ENCODE measurements around the gene SERPINB2.
"Not testable (repeated sequence)": the region's sequence is repeated elsewhere in the genome, so short reads cannot be mapped to it uniquely, and the experiment has no call there.

Gene SERPINB2

DNA sequence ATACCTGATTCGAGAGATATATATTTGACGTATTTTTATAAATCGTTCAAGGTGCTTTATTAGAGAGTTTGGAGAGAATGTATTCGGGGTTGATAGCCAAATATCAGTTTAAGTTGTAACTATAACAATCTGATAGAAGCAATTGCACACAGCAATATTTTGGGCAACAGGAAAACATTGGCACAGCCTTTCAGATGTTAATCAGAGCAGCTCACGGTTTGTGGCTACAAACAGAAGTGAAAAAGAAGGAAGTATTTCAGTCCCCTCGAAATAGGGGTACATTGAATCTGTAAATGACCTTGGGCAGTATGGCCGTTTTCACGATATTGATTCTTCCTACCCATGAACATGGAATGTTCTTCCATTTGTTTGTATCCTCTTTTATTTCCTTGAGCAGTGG lies 40.8 kb downstream of the SERPINB2 start:
- no peak overlapping the region for H3K9ac ChIP-seq (ENCODE audit: low read length)
- no peak overlapping the region for H3K18ac ChIP-seq (ENCODE audit: low read length)
- no peak overlapping the region for H4K91ac ChIP-seq (ENCODE audit: low read depth, low read length)
- H2AK5ac ChIP-seq (ENCODE audit: low read length), result no peak overlapping the region
- no peak overlapping the region for H3K4me2 ChIP-seq (ENCODE audit: low read length)
- no peak overlapping the region for H4K12ac ChIP-seq (ENCODE audit: low read depth, low read length)
- no peaks in the 10 kb centered on the region for H3K9me3 ChIP-seq (ENCODE audit: insufficient read depth, low read depth, low read length)
- H4K8ac ChIP-seq (ENCODE audit: low read depth, low read length), result no peak overlapping the region
- no peak overlapping the region for H2BK5ac ChIP-seq (ENCODE audit: low read depth, low read length, poor library complexity)
- no peaks in the 10 kb centered on the region for H3K79me1 ChIP-seq (ENCODE audit: low read length)
- H3K23ac ChIP-seq (ENCODE audit: low read length), result no peak overlapping the region
- no peak for DNase-seq
- no peak overlapping the region for H2AFZ ChIP-seq (ENCODE audit: insufficient read depth, low read length, poor library complexity)
- no peak overlapping the region for H2BK120ac ChIP-seq (ENCODE audit: insufficient read depth, low read length, poor library complexity)
- H3K14ac ChIP-seq (ENCODE audit: low read length), result no peak overlapping the region
- no peak overlapping the region for H3K4ac ChIP-seq (ENCODE audit: low read depth, low read length)
- no peaks in the 10 kb centered on the region for H3K36me3 ChIP-seq (ENCODE audit: control insufficient read depth in 1 of 2, insufficient read depth in 2 of 2, low read length in 2 of 2)
- 100% methylated on average over 2 of the region's 8 CpGs for WGBS (ENCODE audit: extremely low coverage, insufficient coverage, insufficient read length)
- H3K4me3 ChIP-seq (ENCODE audit: low read depth, low read length), result no peak overlapping the region
- H3K27me3 ChIP-seq (ENCODE audit: insufficient read depth, low read length), result no peaks in the 10 kb centered on the region
- H2BK12ac ChIP-seq (ENCODE audit: low read length), result no peak overlapping the region
- no peak overlapping the region for H3K27ac ChIP-seq (ENCODE audit: low read depth, low read length)
- H3K79me2 ChIP-seq (ENCODE audit: control insufficient read depth, insufficient read depth, low read length, poor library complexity), result no peaks in the 10 kb centered on the region
- no peaks in the 10 kb centered on the region for H3K4me1 ChIP-seq (ENCODE audit: control insufficient read depth in 1 of 2, insufficient read depth in 2 of 2, low read length in 2 of 2)

DNA sequence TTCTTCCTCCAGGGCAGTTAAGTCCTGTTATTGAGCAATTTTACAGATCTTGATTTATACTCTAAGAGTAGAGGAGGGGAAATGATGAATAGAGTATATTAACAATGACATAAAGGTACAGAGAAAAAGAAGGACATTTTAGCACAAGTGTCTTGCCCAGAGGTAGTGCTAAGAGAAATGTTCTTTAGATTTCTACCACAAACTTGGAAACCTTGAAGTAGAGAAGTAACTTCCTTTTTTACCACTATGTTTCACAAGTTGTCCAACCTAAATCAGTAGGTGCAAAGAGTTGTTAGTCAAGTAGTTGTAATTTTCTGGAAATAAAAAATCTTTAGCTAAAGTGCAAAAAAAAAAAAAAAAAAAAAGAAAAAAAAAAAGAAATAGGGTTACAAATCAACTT lies 41.9 kb downstream of the SERPINB2 start:
- not testable (repeated sequence) for H4K12ac ChIP-seq (ENCODE audit: low read depth, low read length); H3K4me1 ChIP-seq (ENCODE audit: control insufficient read depth in 1 of 2, insufficient read depth in 2 of 2, low read length in 2 of 2); H4K8ac ChIP-seq (ENCODE audit: low read depth, low read length); H3K27me3 ChIP-seq (ENCODE audit: insufficient read depth, low read length); DNase-seq; H3K79me1 ChIP-seq (ENCODE audit: low read length); H3K9me3 ChIP-seq (ENCODE audit: insufficient read depth, low read depth, low read length); H4K91ac ChIP-seq (ENCODE audit: low read depth, low read length); H3K4ac ChIP-seq (ENCODE audit: low read depth, low read length); H3K18ac ChIP-seq (ENCODE audit: low read length); H3K23ac ChIP-seq (ENCODE audit: low read length); H3K14ac ChIP-seq (ENCODE audit: low read length); H3K36me3 ChIP-seq (ENCODE audit: control insufficient read depth in 1 of 2, insufficient read depth in 2 of 2, low read length in 2 of 2); H2BK120ac ChIP-seq (ENCODE audit: insufficient read depth, low read length, poor library complexity); H3K79me2 ChIP-seq (ENCODE audit: control insufficient read depth, insufficient read depth, low read length, poor library complexity); H2AK5ac ChIP-seq (ENCODE audit: low read length); H2BK12ac ChIP-seq (ENCODE audit: low read length); H2AFZ ChIP-seq (ENCODE audit: insufficient read depth, low read length, poor library complexity); H2BK5ac ChIP-seq (ENCODE audit: low read depth, low read length, poor library complexity); H3K9ac ChIP-seq (ENCODE audit: low read length); H3K4me3 ChIP-seq (ENCODE audit: low read depth, low read length); H3K4me2 ChIP-seq (ENCODE audit: low read length); H3K27ac ChIP-seq (ENCODE audit: low read depth, low read length)

DNA sequence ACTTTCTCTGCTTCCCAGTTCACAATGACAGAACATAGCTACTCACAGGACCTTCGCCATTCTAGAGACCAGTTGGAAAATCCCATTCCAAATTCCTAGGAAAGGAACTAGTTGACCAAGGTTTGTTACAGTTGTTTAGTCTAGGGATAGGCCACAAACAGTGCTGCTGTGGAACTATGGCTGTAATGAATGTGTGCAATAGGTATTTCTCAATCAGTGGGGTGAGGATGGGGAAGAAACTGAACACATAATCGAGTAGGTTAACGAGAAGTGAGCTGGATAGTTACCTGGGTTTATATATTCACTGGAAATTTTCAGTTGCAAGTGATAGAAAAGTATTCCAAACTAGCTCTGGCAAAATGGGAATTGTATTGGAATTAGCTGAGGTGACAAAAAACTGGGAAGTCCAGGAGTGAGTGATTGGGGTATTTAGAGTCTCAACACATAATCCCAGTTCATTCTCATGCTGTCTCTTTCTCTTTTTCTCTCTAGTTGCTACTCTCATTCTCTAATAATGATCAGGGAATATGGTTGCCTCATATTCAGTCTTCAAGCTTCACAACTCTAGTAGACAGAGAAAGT lies 43.4 kb downstream of the SERPINB2 start:
- Histone ChIP-seq H3K27me3 (ENCODE audit: insufficient read depth, low read length) (no peaks in the 10 kb centered on the region), H3K4me1 (ENCODE audit: control insufficient read depth in 1 of 2, insufficient read depth in 2 of 2, low read length in 2 of 2) (no peaks in the 10 kb centered on the region), H4K8ac (ENCODE audit: low read depth, low read length) (no peak overlapping the region), H3K9me3 (ENCODE audit: insufficient read depth, low read depth, low read length) (no peaks in the 10 kb centered on the region), H2BK120ac (ENCODE audit: insufficient read depth, low read length, poor library complexity) (no peak overlapping the region), H3K14ac (ENCODE audit: low read length) (no peak overlapping the region), H3K4ac (ENCODE audit: low read depth, low read length) (no peak overlapping the region), H4K12ac (ENCODE audit: low read depth, low read length) (no peak overlapping the region), H2AFZ (ENCODE audit: insufficient read depth, low read length, poor library complexity) (no peak overlapping the region), H3K23ac (ENCODE audit: low read length) (no peak overlapping the region), H3K18ac (ENCODE audit: low read length) (no peak overlapping the region), H2BK5ac (ENCODE audit: low read depth, low read length, poor library complexity) (no peak overlapping the region), H3K79me1 (ENCODE audit: low read length) (no peaks in the 10 kb centered on the region), H3K79me2 (ENCODE audit: control insufficient read depth, insufficient read depth, low read length, poor library complexity) (no peaks in the 10 kb centered on the region), H3K9ac (ENCODE audit: low read length) (no peak overlapping the region), H3K27ac (ENCODE audit: low read depth, low read length) (no peak overlapping the region), H3K4me3 (ENCODE audit: low read depth, low read length) (no peak overlapping the region), H3K36me3 (ENCODE audit: control insufficient read depth in 1 of 2, insufficient read depth in 2 of 2, low read length in 2 of 2) (no peaks in the 10 kb centered on the region), H2AK5ac (ENCODE audit: low read length) (no peak overlapping the region), H2BK12ac (ENCODE audit: low read length) (no peak overlapping the region), H4K91ac (ENCODE audit: low read depth, low read length) (no peak overlapping the region), H3K4me2 (ENCODE audit: low read length) (no peak overlapping the region)
- no peak for DNase-seq
- no CpG with 5 or more reads among the region's 3 CpGs for WGBS (ENCODE audit: extremely low coverage, insufficient coverage, insufficient read length)

DNA sequence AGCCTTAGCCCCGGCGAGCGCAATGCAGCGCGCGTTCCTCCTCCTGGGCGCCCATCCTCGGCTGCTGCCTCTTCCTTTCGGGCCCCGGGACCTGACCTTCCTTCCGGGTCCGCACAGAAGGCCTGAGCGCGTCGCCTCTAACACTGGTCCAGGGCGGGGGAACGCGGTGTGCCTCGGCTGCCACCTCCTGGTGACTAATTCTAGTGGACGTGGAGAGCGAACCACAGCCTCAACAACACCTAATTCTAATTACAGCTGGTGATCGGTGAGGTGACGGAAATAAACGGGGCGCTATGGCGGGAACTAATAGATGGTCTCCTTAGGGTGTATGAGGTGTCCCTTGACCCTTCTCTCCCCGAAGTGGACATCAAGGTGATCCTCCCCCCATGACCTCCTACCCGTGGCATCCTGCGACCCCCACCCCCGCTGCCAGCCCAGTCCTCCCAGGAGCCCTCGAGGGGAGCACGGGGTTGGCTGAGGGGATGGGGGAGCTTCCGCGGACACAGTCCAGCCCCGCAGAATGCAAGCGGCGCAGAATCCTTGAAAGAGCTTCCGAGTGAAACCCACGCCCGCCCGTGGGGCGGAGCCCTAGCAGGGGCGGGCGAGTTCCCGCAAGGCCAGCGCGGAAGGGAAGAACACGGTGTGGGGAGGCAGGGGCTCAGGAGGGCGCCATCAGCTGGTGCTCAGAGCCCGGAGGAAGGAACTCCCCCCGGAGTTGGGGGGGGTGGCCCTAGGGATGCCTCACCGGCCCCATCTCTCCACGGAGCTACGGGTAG lies 48.8 kb downstream of the SERPINB2 start:
- H3K4me1 ChIP-seq (ENCODE audit: control insufficient read depth in 1 of 2, insufficient read depth in 2 of 2, low read length in 2 of 2), result no peaks in the 10 kb centered on the region
- no peak overlapping the region for H2AK5ac ChIP-seq (ENCODE audit: low read length)
- H3K27ac ChIP-seq (ENCODE audit: low read depth, low read length), result no peak overlapping the region
- H3K9ac ChIP-seq (ENCODE audit: low read length), result no peak overlapping the region
- no peaks in the 10 kb centered on the region for H3K36me3 ChIP-seq (ENCODE audit: control insufficient read depth in 1 of 2, insufficient read depth in 2 of 2, low read length in 2 of 2)
- H3K23ac ChIP-seq (ENCODE audit: low read length), result no peak overlapping the region
- H2BK5ac ChIP-seq (ENCODE audit: low read depth, low read length, poor library complexity), result no peak overlapping the region
- H4K8ac ChIP-seq (ENCODE audit: low read depth, low read length), result peak overlapping the region; percentile 50
- H3K79me2 ChIP-seq (ENCODE audit: control insufficient read depth, insufficient read depth, low read length, poor library complexity), result no peaks in the 10 kb centered on the region
- H3K4ac ChIP-seq (ENCODE audit: low read depth, low read length), result no peak overlapping the region
- no peak overlapping the region for H2BK120ac ChIP-seq (ENCODE audit: insufficient read depth, low read length, poor library complexity)
- WGBS (ENCODE audit: extremely low coverage, insufficient coverage, insufficient read length), result no CpG with 5 or more reads among the region's 54 CpGs
- H3K18ac ChIP-seq (ENCODE audit: low read length), result no peak overlapping the region
- H3K27me3 ChIP-seq (ENCODE audit: insufficient read depth, low read length), result no peaks in the 10 kb centered on the region
- H3K79me1 ChIP-seq (ENCODE audit: low read length), result no peaks in the 10 kb centered on the region
- no peaks in the 10 kb centered on the region for H3K9me3 ChIP-seq (ENCODE audit: insufficient read depth, low read depth, low read length)
- DNase-seq, result peak; percentile 82 to 92
- H4K91ac ChIP-seq (ENCODE audit: low read depth, low read length), result no peak overlapping the region
- no peak overlapping the region for H4K12ac ChIP-seq (ENCODE audit: low read depth, low read length)
- H3K4me2 ChIP-seq (ENCODE audit: low read length), result peak overlapping the region; percentile 72
- no peak overlapping the region for H3K14ac ChIP-seq (ENCODE audit: low read length)
- peak overlapping the region; percentile 92 for H2AFZ ChIP-seq (ENCODE audit: insufficient read depth, low read length, poor library complexity)
- no peak overlapping the region for H2BK12ac ChIP-seq (ENCODE audit: low read length)
- H3K4me3 ChIP-seq (ENCODE audit: low read depth, low read length), result peak overlapping the region; percentile 67

Data from trophoblast cell (in vitro differentiated cells and primary cell).